Body of pancreas (tissue), 4 donors: Measurements from ENCODE around the gene JSRP1. TPM values are rescaled to one million over a fixed set of nuclear protein-coding genes. Genes with fewer than 3 reads are reported as not detected.

Source experiments
- ATAC-seq: fragments of 150-250 bp; one replicate; pipeline ENCODE4 v1.9.1; 2016
- DNase-seq, 4 donors: peaks; one replicate each; pipeline ENCODE4 v3.0.0-alpha.2; 2019
- H3K27ac ChIP-seq, 4 donors: fragments of 200-600 bp; sonication (generic); 1 replicate in 3 of 4; 2 replicates in 1 of 4; pipeline versions ENCODE4 v1.5.1 to v1.6.1; 2016 to 2019; ENCODE audit warnings: mild to moderate bottlenecking in 1 of 4, mixed read lengths in 1 of 4, moderate library complexity in 1 of 4
- H3K27me3 ChIP-seq, 2 donors: fragments of 200-600 bp; sonication (generic); one replicate each; pipeline ENCODE4 v1.6.0; 2016; ENCODE audit warnings: mild to moderate bottlenecking in 1 of 2
- H3K36me3 ChIP-seq, 2 donors: fragments of 200-600 bp; sonication (generic); replicated peaks in 1 of 2; 2 replicates each; pipeline ENCODE4 v1.5.1; 2016; ENCODE audit warnings: low read depth in 2 of 2; ENCODE audit not compliant: insufficient read depth in 1 of 2
- H3K4me1 ChIP-seq: fragments of 200-600 bp; sonication (generic); one replicate; pipeline ENCODE4 v1.6.0; 2016
- H3K4me3 ChIP-seq, 2 donors: fragments of 200-600 bp; sonication (generic); 1 replicate in 1 of 2; 2 replicates in 1 of 2; pipeline ENCODE4 v1.5.1; 2016 to 2019
- H3K9me3 ChIP-seq, 3 donors: fragments of 200-600 bp; sonication (generic); 1 replicate in 2 of 3; 2 replicates in 1 of 3; pipeline ENCODE4 v1.5.1; 2016
- CTCF ChIP-seq, 7 experiments: fragments of 450-650 bp in 4 of 7; fragments of 200-600 bp in 3 of 7; sonication (generic) in 3 of 7; IDR thresholded peaks; one replicate each; pipeline ENCODE4 v1.5.1; 2016 to 2019; ENCODE audit warnings: antibody characterized with exemption in 7 of 7
- POLR2A ChIP-seq, 3 donors: fragments of 450-650 bp; IDR thresholded peaks; one replicate each; pipeline ENCODE4 v1.6.1; 2016; ENCODE audit warnings: antibody characterized with exemption in 3 of 3, mild to moderate bottlenecking in 2 of 3
- WGBS, 2 donors: methylation state at CpG; one replicate each; pipeline ENCODE4 v1.1.5; 2017; 5-methylcytosine and 5-hydroxymethylcytosine counted together
- intact Hi-C: fragments of 100-400 bp; cut with DNase I; formaldehyde crosslinking; loops from one replicate; pipeline ENCODE4 v1.15.1; 2023
- total RNA-seq, 2 donors: library from RNA; depleted of rRNA; stranded (reverse); fragments of >200 nt; gene quantifications; one replicate each; pipeline ENCODE4 v1.1.0, GENCODE V29; 2016

The JSRP1 gene
- total RNA-seq, 2 donors from 2014 or later: not detected

DNA sequence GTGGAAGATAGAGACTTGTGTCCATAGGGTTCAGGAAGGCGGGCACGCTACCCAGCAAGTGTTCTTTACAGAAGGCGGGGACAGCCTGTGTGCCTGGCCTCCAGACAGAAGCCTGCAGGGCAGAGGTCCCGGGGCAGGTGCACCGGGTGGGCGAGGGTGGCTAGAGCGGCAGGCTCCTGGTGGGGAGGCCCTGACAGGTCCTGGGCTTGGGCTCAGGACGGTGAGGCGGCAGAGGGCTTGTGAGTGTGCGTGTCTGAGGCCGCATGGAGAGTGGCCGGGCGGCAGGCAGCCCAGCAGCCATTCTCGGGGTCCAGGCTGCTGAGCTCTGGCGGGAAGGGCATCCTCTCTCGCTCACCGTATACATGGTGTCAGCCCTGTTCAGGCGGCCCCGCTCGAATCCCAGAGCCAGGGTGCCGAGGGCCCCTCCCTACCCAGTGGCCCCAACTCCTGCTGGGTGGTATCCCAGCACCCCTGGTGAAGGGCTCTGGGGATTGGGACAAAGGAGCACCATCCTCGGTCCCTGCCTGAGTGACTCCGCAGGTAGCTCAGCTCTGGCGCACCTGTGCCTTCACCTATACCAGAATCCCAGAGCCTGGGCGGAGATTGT lies 10.1 kb downstream of the JSRP1 start:
- Histone ChIP-seq H3K9me3 (no peaks in the 10 kb centered on the region), H3K27ac (no peak overlapping the region), H3K36me3 (peaks cover 33 to 41% of the 10 kb centered on the region in 2 donors), H3K4me1 (peaks cover 34% of the 10 kb centered on the region), H3K27me3 (peaks cover 0 to 3% of the 10 kb centered on the region in 2 donors), H3K4me3 (no peak overlapping the region)
- intact Hi-C loops: no loop called here
- no peak for DNase-seq
- no peak for ATAC-seq
- TF ChIP-seq CTCF (IDR thresholded peaks at IDR 0.05): no peak
- 91 to 94% methylated on average over 12 to 20 of the region's 25 CpGs for WGBS, 2 donors

DNA sequence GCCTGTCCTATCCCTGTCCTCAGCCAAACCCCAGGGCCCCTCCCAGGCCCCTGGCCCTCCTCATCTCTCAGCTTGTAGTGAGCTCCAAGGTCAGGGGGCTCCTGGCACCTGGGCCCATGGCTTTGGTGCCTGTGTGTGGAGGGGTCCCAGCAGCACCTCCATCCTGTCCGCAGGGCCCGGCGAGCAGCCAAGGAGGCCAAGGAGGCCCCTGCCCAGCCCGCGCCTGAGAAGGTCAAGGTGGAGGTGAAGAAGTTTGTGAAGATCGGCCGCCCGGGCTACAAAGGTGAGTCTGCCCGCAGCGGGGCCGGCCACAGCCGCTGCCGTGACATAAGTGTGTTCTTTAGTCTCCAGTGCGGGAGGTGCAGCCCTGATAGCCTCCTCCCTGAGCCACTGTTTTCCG lies 10.9 kb downstream of the JSRP1 start:
- TF ChIP-seq POLR2A (IDR thresholded peaks at IDR 0.05) (no peak), CTCF (IDR thresholded peaks at IDR 0.05) (no peak)
- whole genome bisulfite sequencing, 2 donors: 85 to 100% methylated on average over 6 to 15 of the region's 15 CpGs
- no peak for ATAC-seq
- Histone ChIP-seq H3K36me3 (peaks cover 33 to 41% of the 10 kb centered on the region in 2 donors), H3K27me3 (peaks cover 0 to 3% of the 10 kb centered on the region in 2 donors), H3K4me1 (peaks cover 34% of the 10 kb centered on the region), H3K9me3 (no peaks in the 10 kb centered on the region), H3K27ac (peak overlapping the region in 1 of 4 donors; percentile 7), H3K4me3 (no peak overlapping the region)
- intact Hi-C loops: no loop called here
- DNase-seq: no peak

DNA sequence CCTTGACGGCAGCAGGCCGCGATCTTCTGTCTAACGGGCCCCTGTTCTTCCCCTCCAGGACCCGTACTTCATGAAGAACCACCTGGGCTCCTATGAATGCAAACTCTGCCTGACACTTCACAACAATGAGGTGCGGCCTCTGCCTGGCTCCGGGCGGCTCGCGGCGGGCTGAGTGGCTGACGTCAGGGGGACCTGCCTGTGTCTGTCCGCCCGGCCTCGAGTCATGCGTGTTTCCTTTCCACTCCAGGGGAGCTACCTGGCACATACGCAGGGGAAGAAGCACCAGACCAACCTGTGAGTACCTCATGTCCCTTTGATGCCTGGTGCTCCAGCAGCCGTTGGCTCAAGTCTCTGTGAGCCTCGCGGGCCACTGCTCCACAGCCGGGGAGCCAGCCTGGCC lies 11.7 kb downstream of the JSRP1 start:
- Histone ChIP-seq H3K9me3 (no peaks in the 10 kb centered on the region), H3K27ac (peak overlapping the region in 1 of 4 donors; percentile 7), H3K4me1 (peaks cover 37% of the 10 kb centered on the region), H3K27me3 (peaks cover 0 to 2% of the 10 kb centered on the region in 2 donors), H3K4me3 (no peak overlapping the region), H3K36me3 (peaks cover 33 to 41% of the 10 kb centered on the region in 2 donors)
- WGBS, 2 donors: 90 to 91% methylated on average over 20 to 21 of the region's 21 CpGs
- intact Hi-C loops: no loop called here
- ATAC-seq: no peak
- peak in 1 of 4 donors; percentile 35 for DNase-seq
- no peak for TF ChIP-seq CTCF (IDR thresholded peaks at IDR 0.05)
- TF ChIP-seq POLR2A (IDR thresholded peaks at IDR 0.05): no peak

GRCh38 chr19:2244125-2244411 lies 12.1 kb downstream of the JSRP1 start:
- ATAC-seq: no peak
- DNase-seq: no peak
- no peaks in the 10 kb centered on the region for H3K27me3 ChIP-seq
- H3K4me3 ChIP-seq: no peak overlapping the region
- WGBS, 2 donors: 88 to 97% methylated on average over 6 to 12 of the region's 12 CpGs
- intact Hi-C loops: no loop called here
- H3K36me3 ChIP-seq: peaks cover 33 to 41% of the 10 kb centered on the region in 2 donors
- TF ChIP-seq POLR2A (IDR thresholded peaks at IDR 0.05) (no peak), CTCF (IDR thresholded peaks at IDR 0.05) (no peak)
- H3K4me1 ChIP-seq: peaks cover 41% of the 10 kb centered on the region
- no peaks in the 10 kb centered on the region for H3K9me3 ChIP-seq
- H3K27ac ChIP-seq: no peak overlapping the region
